ENCODE measurements around the gene FAM227A.
"Not testable (repeated sequence)": the region's sequence is repeated elsewhere in the genome, so short reads cannot be mapped to it uniquely, and the experiment has no call there.

GRCh38 chr22:38582923-38583322 lies 73.3 kb downstream of the FAM227A start:
- not testable (repeated sequence) for TF ChIP-seq CTCF (IDR thresholded peaks at IDR 0.05; ENCODE audit: poor library complexity); EZH2 (IDR thresholded peaks at IDR 0.05; ENCODE audit: borderline replicate concordance)

Measured in hepatocyte (in vitro differentiated cells).